ENCODE results near the gene ABCF2.

- TF ChIP-seq, protein P1, sequence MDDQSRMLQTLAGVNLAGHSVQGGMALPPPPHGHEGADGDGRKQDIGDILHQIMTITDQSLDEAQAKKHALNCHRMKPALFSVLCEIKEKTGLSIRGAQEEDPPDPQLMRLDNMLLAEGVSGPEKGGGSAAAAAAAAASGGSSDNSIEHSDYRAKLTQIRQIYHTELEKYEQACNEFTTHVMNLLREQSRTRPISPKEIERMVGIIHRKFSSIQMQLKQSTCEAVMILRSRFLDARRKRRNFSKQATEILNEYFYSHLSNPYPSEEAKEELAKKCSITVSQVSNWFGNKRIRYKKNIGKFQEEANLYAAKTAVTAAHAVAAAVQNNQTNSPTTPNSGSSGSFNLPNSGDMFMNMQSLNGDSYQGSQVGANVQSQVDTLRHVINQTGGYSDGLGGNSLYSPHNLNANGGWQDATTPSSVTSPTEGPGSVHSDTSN (IDR thresholded peaks at IDR 0.05; ENCODE audit: insufficient replicate concordance, low read depth, low read length): no peak
- TF ChIP-seq TAF1 (IDR thresholded peaks at IDR 0.05; ENCODE audit: borderline replicate concordance, low read depth, low read length): no peak
- no peak for TF ChIP-seq BRCA1 (IDR thresholded peaks at IDR 0.05; ENCODE audit: low read depth, low read length)
- no peak for TF ChIP-seq RELA (IDR thresholded peaks at IDR 0.05; ENCODE audit: borderline replicate concordance, partially characterized antibody)
- no peak for TF ChIP-seq CTCF (IDR thresholded peaks at IDR 0.05 in 2 of 3, conservative IDR thresholded peaks at IDR 0.05 in 1 of 3; ENCODE audit: control insufficient read depth in 2 of 3, extremely low read depth in 1 of 3, insufficient read depth in 1 of 3, low read depth in 3 of 3, low read length in 3 of 3)
These were observed 33.6 kb downstream of the ABCF2 start for GRCh38 chr7:151193203-151193978.
